HG03025 (cell line): ENCODE data around the gene GPR146.

Source experiments
- ATAC-seq: cut with Tn5 transposase; IDR thresholded peaks from one replicate; pipeline ENCODE4 v1.9.1; 2021; ENCODE audit warnings: mild to moderate bottlenecking, moderate library complexity; ENCODE audit not compliant: unreplicated experiment, low FRiP score

Gene GPR146

DNA sequence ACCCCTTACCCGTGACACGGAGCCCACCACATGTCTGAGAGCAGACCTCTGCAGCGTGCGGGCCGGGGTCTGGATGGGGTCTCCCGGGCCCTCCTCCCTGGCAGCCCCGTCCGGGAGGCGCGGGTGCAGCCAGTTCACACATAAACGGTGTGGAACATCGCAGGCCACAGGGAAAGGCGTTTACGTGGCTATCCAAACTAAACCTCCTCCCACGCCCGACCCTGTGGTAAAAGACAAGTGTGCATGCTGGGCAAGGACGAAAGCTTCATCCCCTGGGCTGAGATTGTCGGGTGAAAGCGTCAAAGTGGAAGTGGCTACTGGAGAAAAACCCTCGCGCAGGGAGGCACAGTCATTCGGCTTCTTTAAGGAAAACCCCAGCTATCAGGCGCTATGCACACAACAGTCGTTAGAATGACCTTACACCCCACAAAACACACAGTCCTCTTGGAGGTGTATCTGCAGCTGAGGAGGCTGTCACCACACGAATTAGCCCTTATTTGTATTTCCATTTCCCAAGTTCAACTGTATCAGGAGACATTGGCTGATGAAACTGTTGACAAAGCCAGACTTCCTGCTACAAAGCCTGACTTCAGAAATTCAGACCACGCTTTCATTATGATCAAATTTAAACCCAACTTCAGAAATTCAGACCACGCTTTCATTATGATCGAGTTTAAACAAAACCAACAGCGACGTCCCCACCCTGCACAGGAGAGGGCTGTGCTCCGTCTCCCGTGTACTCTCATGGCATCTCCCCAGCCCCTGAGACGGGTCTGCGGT lies 58.9 kb downstream of the GPR146 start:
- ATAC-seq = no peak

DNA sequence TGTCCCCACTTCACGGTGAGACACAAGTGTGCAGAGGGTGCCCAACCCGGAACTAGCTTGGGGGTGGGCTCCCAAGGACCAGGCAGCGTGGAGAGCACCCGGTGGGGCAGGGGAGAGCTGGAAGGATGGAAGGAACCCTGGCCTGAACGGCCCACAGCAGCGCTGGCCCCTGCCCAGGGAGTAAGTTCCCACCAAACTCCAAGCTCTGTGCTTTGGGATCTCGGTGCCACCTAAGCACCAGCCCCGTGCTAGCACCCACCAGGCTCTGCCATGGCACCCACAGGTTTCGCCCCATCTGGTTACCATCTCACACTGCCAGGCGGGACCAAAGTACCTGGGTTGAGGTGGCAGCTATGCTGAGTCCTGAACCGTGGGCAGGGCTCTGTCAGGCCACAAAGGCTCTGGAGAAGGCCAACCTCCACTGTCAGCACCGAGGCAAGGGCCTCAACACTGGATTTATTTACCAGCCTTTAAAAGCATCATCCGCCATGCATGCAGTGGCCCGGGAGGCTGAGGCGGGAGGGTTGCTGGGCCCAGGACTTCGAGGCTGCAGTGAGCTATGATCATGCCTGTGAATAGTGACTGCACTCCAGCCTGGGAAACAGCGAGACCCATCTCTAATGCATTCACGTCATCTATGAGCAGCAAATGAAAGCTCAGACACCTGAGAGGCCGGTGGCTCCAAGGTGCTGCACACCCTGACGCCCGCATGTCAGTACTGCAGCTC lies 59.6 kb downstream of the GPR146 start:
- no peak for ATAC-seq

DNA sequence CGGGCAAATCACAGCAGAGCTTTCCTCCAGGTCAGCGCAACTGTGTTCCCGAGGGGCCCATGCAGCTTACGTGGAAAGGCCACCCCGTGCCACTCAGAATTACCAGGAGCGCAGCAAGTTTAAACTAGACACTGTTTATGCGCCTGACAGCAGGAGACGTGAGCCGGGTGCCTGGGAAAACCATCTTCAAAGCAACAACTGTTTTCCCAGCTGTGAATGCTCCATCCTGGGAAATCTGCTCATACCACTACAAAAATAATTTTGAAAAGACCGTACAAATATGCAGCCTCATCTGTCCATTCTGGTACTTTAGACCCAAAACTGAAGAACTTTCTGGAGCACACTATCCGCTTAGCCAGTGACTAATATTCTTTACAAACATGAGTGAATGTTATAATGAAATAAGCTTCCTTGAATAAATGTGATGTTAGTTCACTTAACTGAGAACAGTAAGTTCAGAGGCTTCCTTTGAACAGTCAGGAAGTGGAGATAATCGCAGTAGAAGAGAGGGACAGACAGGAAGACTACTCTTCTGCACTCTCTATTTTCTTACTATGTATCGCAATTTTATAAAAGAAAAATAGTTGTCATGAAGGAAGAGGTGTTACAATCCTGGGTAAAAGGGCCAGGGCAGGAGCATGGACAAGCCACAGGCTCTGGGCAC lies 60.3 kb downstream of the GPR146 start:
- no peak for ATAC-seq

DNA sequence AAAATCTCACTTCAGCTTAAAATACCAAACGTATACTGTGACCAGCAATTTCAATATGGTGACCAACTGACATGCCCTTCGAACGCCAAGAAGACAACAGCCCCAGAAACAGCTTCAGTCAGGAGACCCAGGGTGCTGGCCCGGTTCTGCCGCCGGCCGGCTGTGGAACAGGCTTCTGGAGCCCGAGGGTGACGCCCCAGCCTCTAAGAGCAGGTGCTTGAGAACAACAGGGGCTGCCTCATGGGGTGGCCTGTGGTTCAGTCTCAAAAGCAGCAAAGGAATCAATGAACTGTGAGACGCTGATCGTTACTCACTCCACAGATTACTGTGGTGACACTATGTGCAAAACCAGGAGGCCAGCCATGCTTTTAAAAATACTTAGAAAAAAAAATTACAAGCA lies 60.8 kb downstream of the GPR146 start:
- ATAC-seq = no peak

DNA sequence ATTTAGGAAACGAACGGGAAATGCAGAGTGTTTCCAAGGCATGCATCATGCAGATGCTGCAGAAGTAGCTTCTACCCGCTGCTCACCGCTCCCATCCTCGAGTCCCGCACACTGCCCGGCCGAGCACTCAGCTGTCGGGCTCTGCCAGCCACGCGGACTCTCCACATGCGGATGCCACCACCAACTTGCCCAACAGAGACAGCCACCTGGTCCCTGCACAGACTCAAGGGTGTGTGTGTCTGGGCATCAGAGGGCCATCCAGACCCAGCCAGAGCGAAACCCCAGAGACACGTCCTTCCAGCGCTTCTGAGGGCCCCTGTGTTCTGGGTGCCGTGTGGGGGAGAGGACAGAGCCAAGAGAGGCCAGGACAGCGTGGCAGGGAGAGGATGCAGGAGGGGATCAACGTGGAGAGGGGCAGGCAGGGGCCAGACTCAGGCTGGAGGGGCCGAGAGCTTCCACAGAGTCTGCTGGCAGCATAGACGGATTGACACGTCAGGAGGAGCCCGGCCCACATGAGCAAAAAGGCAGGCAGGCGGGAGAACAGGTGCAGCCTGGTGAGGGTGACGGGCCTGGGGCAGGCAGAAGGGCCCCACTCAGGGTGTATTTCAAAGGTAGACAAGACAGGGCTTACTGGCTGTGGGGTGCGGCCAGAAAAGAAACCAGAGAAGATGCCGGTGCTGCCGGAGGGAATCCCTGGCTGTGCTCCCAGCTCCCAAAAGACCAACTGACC lies 61.9 kb downstream of the GPR146 start:
- no peak for ATAC-seq

DNA sequence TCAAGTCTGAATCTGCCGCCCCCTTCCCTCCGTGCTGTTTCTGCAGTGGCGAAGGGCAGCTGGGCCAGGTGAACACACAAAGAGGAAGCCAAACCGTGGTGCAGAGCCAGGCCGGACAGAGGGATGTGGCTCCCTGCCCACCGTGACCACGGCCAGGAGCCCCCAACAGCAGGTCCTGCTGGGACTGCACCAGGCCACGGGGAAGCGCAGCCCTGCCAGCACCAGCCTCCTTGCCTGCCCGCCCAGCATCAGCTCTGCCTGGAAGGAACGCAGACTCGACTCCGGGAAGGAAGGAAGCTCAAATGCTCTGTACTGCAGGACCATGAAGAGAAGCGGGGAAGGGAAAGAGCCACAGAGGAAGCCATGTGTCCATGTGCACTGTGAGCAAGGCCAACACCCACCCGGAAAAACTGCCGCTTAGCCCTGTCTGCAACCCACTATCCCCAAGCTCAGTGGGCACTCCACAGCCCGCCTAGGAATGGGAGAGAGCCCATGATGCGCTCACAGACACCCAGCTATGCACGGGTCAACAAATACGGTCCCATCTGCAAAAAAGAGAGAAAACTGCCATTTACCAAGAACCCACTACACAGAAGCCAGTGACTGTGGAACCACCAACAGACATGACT lies 62.6 kb downstream of the GPR146 start:
- ATAC-seq = no peak

DNA sequence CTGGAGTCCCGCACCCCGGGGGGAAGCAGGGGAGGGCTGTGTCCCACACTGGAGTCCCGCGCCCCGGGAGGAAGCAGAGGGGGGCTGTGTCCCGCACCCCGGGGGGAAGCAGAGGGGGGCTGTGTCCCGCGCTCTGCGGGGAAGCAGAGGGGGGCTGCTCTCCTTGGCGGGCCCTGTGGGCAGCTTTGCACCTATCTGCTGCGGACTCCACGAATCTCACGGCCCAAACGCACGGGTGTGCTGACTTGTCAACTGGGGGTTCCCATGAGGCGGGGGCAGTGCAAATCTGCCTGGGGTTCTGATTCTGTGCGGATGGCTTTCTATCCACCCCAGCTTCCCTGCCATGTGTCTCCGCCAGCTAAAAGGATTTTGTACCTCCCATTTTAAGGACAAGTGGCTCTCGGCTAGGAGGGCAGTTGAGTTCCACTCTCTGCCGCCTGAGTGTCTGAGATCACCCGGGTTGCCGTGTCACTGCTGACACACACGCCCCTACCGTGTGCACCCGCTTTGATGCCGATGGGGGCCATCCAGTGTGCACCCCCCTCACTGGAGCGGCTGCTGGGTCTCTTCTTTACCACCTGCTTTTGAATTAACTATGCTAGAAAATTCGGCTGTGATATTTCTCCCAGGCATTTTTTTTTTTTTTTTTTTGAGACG lies 64.0 kb downstream of the GPR146 start:
- ATAC-seq = no peak
